HUES64 (cell line): ENCODE results near the gene TMEM38B.

ENCODE experiments used
- H3K27ac ChIP-seq: 2 replicates; pipeline ENCODE4 v1.7.0; 2013; ENCODE audit warnings: low read depth, low read length, inconsistent platforms
- H3K27me3 ChIP-seq: 2 replicates; pipeline ENCODE4 v1.6.1; 2013; ENCODE audit warnings: mild to moderate bottlenecking, low read length; ENCODE audit not compliant: insufficient read depth
- H3K36me3 ChIP-seq: 2 replicates; pipeline ENCODE4 v1.6.1; 2013; ENCODE audit warnings: mild to moderate bottlenecking, low read length; ENCODE audit not compliant: insufficient read depth
- H3K4me1 ChIP-seq: 2 replicates; pipeline ENCODE4 v1.6.1; 2013; ENCODE audit warnings: mild to moderate bottlenecking, low read length, moderate library complexity; ENCODE audit not compliant: insufficient read depth
- H3K4me3 ChIP-seq: 2 replicates; pipeline ENCODE4 v1.5.1; 2013; ENCODE audit warnings: mild to moderate bottlenecking, low read length, moderate library complexity
- H3K9ac ChIP-seq: 2 replicates; pipeline ENCODE4 v1.6.1; 2013; ENCODE audit warnings: mild to moderate bottlenecking, low read depth, low read length
- H3K9me3 ChIP-seq: 2 replicates; pipeline ENCODE4 v1.6.1; 2013; ENCODE audit warnings: low read depth, low read length; ENCODE audit not compliant: insufficient read depth
- WGBS: fragments of 150-250, 120-280 bp; methylation state at CpG from one replicate; pipeline ENCODE4 v1.1.7; 2013; ENCODE audit warnings: missing lambda C conversion rate; 5-methylcytosine and 5-hydroxymethylcytosine counted together

The TMEM38B gene

GRCh38 chr9:105667867-105668266 is 26.5 kb upstream of the TMEM38B start:
- H3K4me3 ChIP-seq, result no peak overlapping the region
- H3K4me1 ChIP-seq, result no peaks in the 10 kb centered on the region
- H3K27ac ChIP-seq, result no peak overlapping the region
- H3K9ac ChIP-seq, result no peak overlapping the region
- 84% methylated on average over 4 of the region's 4 CpGs for WGBS
- H3K27me3 ChIP-seq, result no peaks in the 10 kb centered on the region; the same call in 1 of the 2 replicates
- H3K36me3 ChIP-seq, result no peaks in the 10 kb centered on the region
- H3K9me3 ChIP-seq, result no peaks in the 10 kb centered on the region

- H3K9ac ChIP-seq, result no peak overlapping the region
- H3K36me3 ChIP-seq, result no peaks in the 10 kb centered on the region
- no peak overlapping the region for H3K27ac ChIP-seq
- H3K4me1 ChIP-seq, result peaks cover 7% of the 10 kb centered on the region; the same call in 1 of the 2 replicates
- H3K9me3 ChIP-seq, result no peaks in the 10 kb centered on the region
- WGBS, result 93% methylated on average over 3 of the region's 3 CpGs
- no peak overlapping the region for H3K4me3 ChIP-seq
- no peaks in the 10 kb centered on the region; the same call in 1 of the 2 replicates for H3K27me3 ChIP-seq
Observed at GRCh38 chr9:105670315-105670714, 24.0 kb upstream of the TMEM38B start.

GRCh38 chr9:105670775-105671174 is 23.6 kb upstream of the TMEM38B start:
- no peaks in the 10 kb centered on the region; the same call in 1 of the 2 replicates for H3K27me3 ChIP-seq
- H3K27ac ChIP-seq, result no peak overlapping the region
- H3K36me3 ChIP-seq, result no peaks in the 10 kb centered on the region
- WGBS, result 88% methylated on average over 2 of the region's 3 CpGs
- H3K9me3 ChIP-seq, result no peaks in the 10 kb centered on the region
- no peak overlapping the region for H3K9ac ChIP-seq
- no peak overlapping the region for H3K4me3 ChIP-seq
- H3K4me1 ChIP-seq, result peaks cover 7% of the 10 kb centered on the region; the same call in 1 of the 2 replicates

- H3K9me3 ChIP-seq, result no peaks in the 10 kb centered on the region
- no peak overlapping the region for H3K4me3 ChIP-seq
- no peaks in the 10 kb centered on the region for H3K36me3 ChIP-seq
- peaks cover 7% of the 10 kb centered on the region; the same call in 1 of the 2 replicates for H3K4me1 ChIP-seq
- no peaks in the 10 kb centered on the region; the same call in 1 of the 2 replicates for H3K27me3 ChIP-seq
- WGBS, result 94% methylated on average over 3 of the region's 3 CpGs
- H3K27ac ChIP-seq, result no peak overlapping the region
- no peak overlapping the region for H3K9ac ChIP-seq
Observed at GRCh38 chr9:105672711-105673234, 21.6 kb upstream of the TMEM38B start.

- Histone ChIP-seq H3K4me3 (no peak overlapping the region), H3K9ac (no peak overlapping the region), H3K9me3 (no peaks in the 10 kb centered on the region), H3K4me1 (peaks cover 14% of the 10 kb centered on the region), H3K27me3 (no peaks in the 10 kb centered on the region; the same call in 1 of the 2 replicates), H3K36me3 (no peaks in the 10 kb centered on the region), H3K27ac (no peak overlapping the region)
- 67% methylated on average over 1 of the region's 3 CpGs for WGBS
Observed at GRCh38 chr9:105673850-105674387, 20.4 kb upstream of the TMEM38B start.

- WGBS, result 73% methylated on average over 6 of the region's 6 CpGs
- Histone ChIP-seq H3K4me3 (no peak overlapping the region), H3K4me1 (peaks cover 15% of the 10 kb centered on the region), H3K9ac (no peak overlapping the region), H3K27ac (no peak overlapping the region), H3K27me3 (no peaks in the 10 kb centered on the region; the same call in 1 of the 2 replicates), H3K36me3 (no peaks in the 10 kb centered on the region), H3K9me3 (no peaks in the 10 kb centered on the region)
Observed at GRCh38 chr9:105676351-105676923, 17.9 kb upstream of the TMEM38B start.

GRCh38 chr9:105678163-105678562 is 16.2 kb upstream of the TMEM38B start:
- H3K4me3 ChIP-seq, result no peak overlapping the region
- no peak overlapping the region for H3K9ac ChIP-seq
- H3K27me3 ChIP-seq, result no peaks in the 10 kb centered on the region; the same call in 1 of the 2 replicates
- 87% methylated on average over 1 of the region's 1 CpG for WGBS
- no peaks in the 10 kb centered on the region for H3K36me3 ChIP-seq
- H3K27ac ChIP-seq, result no peak overlapping the region
- no peaks in the 10 kb centered on the region for H3K9me3 ChIP-seq
- peaks cover 15% of the 10 kb centered on the region for H3K4me1 ChIP-seq

GRCh38 chr9:105678781-105679180 is 15.6 kb upstream of the TMEM38B start:
- Histone ChIP-seq H3K4me3 (no peak overlapping the region), H3K27me3 (no peaks in the 10 kb centered on the region; the same call in 1 of the 2 replicates), H3K9ac (no peak overlapping the region), H3K9me3 (no peaks in the 10 kb centered on the region), H3K36me3 (no peaks in the 10 kb centered on the region), H3K4me1 (peaks cover 14% of the 10 kb centered on the region), H3K27ac (no peak overlapping the region)
- no CpG with 5 or more reads among the region's 1 CpG for WGBS

GRCh38 chr9:105679257-105680022 is 14.9 kb upstream of the TMEM38B start:
- no peak overlapping the region for H3K4me3 ChIP-seq
- H3K36me3 ChIP-seq, result no peaks in the 10 kb centered on the region
- no peaks in the 10 kb centered on the region for H3K9me3 ChIP-seq
- H3K27ac ChIP-seq, result no peak overlapping the region
- no peak overlapping the region for H3K9ac ChIP-seq
- peaks cover 8% of the 10 kb centered on the region; the same call in 1 of the 2 replicates for H3K4me1 ChIP-seq
- 86% methylated on average over 8 of the region's 8 CpGs for WGBS
- no peaks in the 10 kb centered on the region for H3K27me3 ChIP-seq

- H3K9ac ChIP-seq, result no peak overlapping the region
- H3K36me3 ChIP-seq, result no peaks in the 10 kb centered on the region
- 96% methylated on average over 1 of the region's 2 CpGs for WGBS
Observed at GRCh38 chr9:105681313-105681712, 13.0 kb upstream of the TMEM38B start.

GRCh38 chr9:105681724-105682123 is 12.6 kb upstream of the TMEM38B start:
- no peak overlapping the region for H3K9ac ChIP-seq
- H3K4me3 ChIP-seq, result no peak overlapping the region
- H3K9me3 ChIP-seq, result no peaks in the 10 kb centered on the region
- 94% methylated on average over 1 of the region's 1 CpG for WGBS
- no peak overlapping the region for H3K27ac ChIP-seq
- H3K27me3 ChIP-seq, result no peaks in the 10 kb centered on the region
- no peaks in the 10 kb centered on the region for H3K36me3 ChIP-seq
- peaks cover 8% of the 10 kb centered on the region; the same call in 1 of the 2 replicates for H3K4me1 ChIP-seq

More at GRCh38 chr9:105681313-105681712, 13.0 kb upstream of the TMEM38B start:
- Histone ChIP-seq H3K27me3 (no peaks in the 10 kb centered on the region), H3K4me3 (no peak overlapping the region), H3K9me3 (no peaks in the 10 kb centered on the region), H3K4me1 (peaks cover 8% of the 10 kb centered on the region; the same call in 1 of the 2 replicates), H3K27ac (no peak overlapping the region)
